ENCODE results near the gene C1orf50.

Gene C1orf50

GRCh38 chr1:42741706-42742105 lies 25.3 kb upstream of the C1orf50 start:
- no peaks in the 10 kb centered on the region for H3K9me3 ChIP-seq
- no peak for TF ChIP-seq CTCF (IDR thresholded peaks at IDR 0.05)
- H3K4me1 ChIP-seq (ENCODE audit: control insufficient read depth in 1 of 2, insufficient read depth in 1 of 2, low read depth in 1 of 2, low read length in 1 of 2): peaks cover 0 to 2% of the 10 kb centered on the region in 2 experiments
- H3K4me3 ChIP-seq (ENCODE audit: low read depth in 1 of 2, low read length in 1 of 2): no peak overlapping the region
- peaks cover 13% of the 10 kb centered on the region for H3K36me3 ChIP-seq
- H3K27ac ChIP-seq: no peak overlapping the region
- H3K27me3 ChIP-seq: no peaks in the 10 kb centered on the region

- TF ChIP-seq CTCF (IDR thresholded peaks at IDR 0.05): no peak
Observed at GRCh38 chr1:42742141-42742540, 24.9 kb upstream of the C1orf50 start.

GRCh38 chr1:42742617-42743316 lies 24.3 kb upstream of the C1orf50 start:
- Histone ChIP-seq H3K27me3 (no peaks in the 10 kb centered on the region), H3K36me3 (peaks cover 22% of the 10 kb centered on the region), H3K9me3 (no peaks in the 10 kb centered on the region), H3K4me1 (ENCODE audit: control insufficient read depth in 1 of 2, insufficient read depth in 1 of 2, low read depth in 1 of 2, low read length in 1 of 2) (no peaks in the 10 kb centered on the region), H3K27ac (no peak overlapping the region), H3K4me3 (ENCODE audit: low read depth in 1 of 2, low read length in 1 of 2) (no peak overlapping the region)
- TF ChIP-seq CTCF (IDR thresholded peaks at IDR 0.05): no peak

More at GRCh38 chr1:42742141-42742540, 24.9 kb upstream of the C1orf50 start:
- Histone ChIP-seq H3K27me3 (no peaks in the 10 kb centered on the region), H3K9me3 (no peaks in the 10 kb centered on the region), H3K36me3 (peaks cover 17% of the 10 kb centered on the region), H3K4me3 (ENCODE audit: low read depth in 1 of 2, low read length in 1 of 2) (no peak overlapping the region), H3K27ac (no peak overlapping the region), H3K4me1 (ENCODE audit: control insufficient read depth in 1 of 2, insufficient read depth in 1 of 2, low read depth in 1 of 2, low read length in 1 of 2) (peaks cover 0 to 2% of the 10 kb centered on the region in 2 experiments)

GRCh38 chr1:42743317-42744147 lies 23.5 kb upstream of the C1orf50 start:
- Histone ChIP-seq H3K4me3 (ENCODE audit: low read depth in 1 of 2, low read length in 1 of 2) (no peak overlapping the region), H3K4me1 (ENCODE audit: control insufficient read depth in 1 of 2, insufficient read depth in 1 of 2, low read depth in 1 of 2, low read length in 1 of 2) (no peaks in the 10 kb centered on the region), H3K27me3 (no peaks in the 10 kb centered on the region), H3K36me3 (peaks cover 29% of the 10 kb centered on the region), H3K27ac (no peak overlapping the region), H3K9me3 (no peaks in the 10 kb centered on the region)
- no peak for TF ChIP-seq CTCF (IDR thresholded peaks at IDR 0.05)

- H3K36me3 ChIP-seq: peaks cover 35% of the 10 kb centered on the region
- H3K9me3 ChIP-seq: no peaks in the 10 kb centered on the region
- no peak overlapping the region for H3K4me3 ChIP-seq (ENCODE audit: low read depth in 1 of 2, low read length in 1 of 2)
- H3K27me3 ChIP-seq: no peaks in the 10 kb centered on the region
- no peak overlapping the region for H3K27ac ChIP-seq
- H3K4me1 ChIP-seq (ENCODE audit: control insufficient read depth in 1 of 2, insufficient read depth in 1 of 2, low read depth in 1 of 2, low read length in 1 of 2): no peaks in the 10 kb centered on the region
- no peak for TF ChIP-seq CTCF (IDR thresholded peaks at IDR 0.05)
Observed at GRCh38 chr1:42744148-42744413, 23.0 kb upstream of the C1orf50 start.

All from neutrophil (primary cell).